GM23248 (cell line): Measurements from ENCODE around the gene CHCHD3. TPM values are rescaled to one million over a fixed set of nuclear protein-coding genes. Genes with fewer than 3 reads are reported as not detected.

Experiments used
- DNase-seq: peaks from one replicate; pipeline ENCODE4 v3.0.0-alpha.2; 2015
- H2AFZ ChIP-seq: fragments of 200-600 bp; sonication (generic); 2 replicates; pipeline ENCODE4 v1.6.1; 2016; ENCODE audit warnings: antibody characterized with exemption
- H3F3A ChIP-seq: fragments of 200-600 bp; sonication (generic); 2 replicates; pipeline ENCODE4 v1.6.1; 2016; ENCODE audit warnings: mild to moderate bottlenecking, antibody characterized with exemption, mixed run types; ENCODE audit not compliant: insufficient read depth
- H3K27ac ChIP-seq: fragments of 200-600 bp; sonication (generic); 2 replicates; pipeline ENCODE4 v1.5.1; 2016; ENCODE audit warnings: mild to moderate bottlenecking
- H3K27me3 ChIP-seq: fragments of 200-600 bp; sonication (generic); replicated peaks from 2 replicates; pipeline ENCODE4 v1.6.1; 2016; ENCODE audit warnings: mild to moderate bottlenecking; ENCODE audit not compliant: insufficient read depth
- H3K36me3 ChIP-seq: fragments of 200-600 bp; sonication (generic); 2 replicates; pipeline ENCODE4 v1.6.1; 2016; ENCODE audit warnings: low read depth, mild to moderate bottlenecking
- H3K4me1 ChIP-seq: fragments of 200-600 bp; sonication (generic); 2 replicates; pipeline ENCODE4 v1.6.1; 2016; ENCODE audit warnings: mild to moderate bottlenecking; ENCODE audit not compliant: insufficient read depth
- H3K4me2 ChIP-seq: fragments of 200-600 bp; sonication (generic); one replicate; pipeline ENCODE4 v1.6.1; 2016; ENCODE audit warnings: mild to moderate bottlenecking; ENCODE audit not compliant: unreplicated experiment
- H3K4me3 ChIP-seq: fragments of 200-600 bp; sonication (generic); 2 replicates; pipeline ENCODE4 v1.5.1; 2016; ENCODE audit warnings: mild to moderate bottlenecking
- H3K79me2 ChIP-seq: fragments of 200-600 bp; sonication (generic); 2 replicates; pipeline ENCODE4 v1.6.1; 2016; ENCODE audit warnings: mild to moderate bottlenecking; ENCODE audit not compliant: insufficient read depth
- H3K9ac ChIP-seq: fragments of 200-600 bp; sonication (generic); 2 replicates; pipeline ENCODE4 v1.6.1; 2016; ENCODE audit warnings: mild to moderate bottlenecking
- H3K9me2 ChIP-seq: fragments of 200-600 bp; sonication (generic); 2 replicates; pipeline ENCODE4 v1.6.1; 2016; ENCODE audit warnings: mixed run types, mild to moderate bottlenecking, moderate library complexity; ENCODE audit not compliant: insufficient read depth
- H3K9me3 ChIP-seq: fragments of 200-600 bp; sonication (generic); one replicate; pipeline ENCODE4 v1.6.1; 2017; ENCODE audit warnings: low read depth
- H4K20me1 ChIP-seq: fragments of 200-600 bp; sonication (generic); 2 replicates; pipeline ENCODE4 v1.6.0; 2016; ENCODE audit not compliant: insufficient read depth
- EZH2 ChIP-seq: fragments of 200-600 bp; sonication (generic); IDR thresholded peaks from 2 replicates; pipeline ENCODE4 v1.6.1; 2018; ENCODE audit warnings: antibody characterized with exemption, mild to moderate bottlenecking; ENCODE audit not compliant: insufficient read depth, poor library complexity, severe bottlenecking
- EZH2phosphoT487 ChIP-seq: fragments of 200-600 bp; sonication (generic); IDR thresholded peaks from 2 replicates; pipeline ENCODE4 v1.6.1; 2018; ENCODE audit warnings: antibody characterized with exemption, moderate library complexity, mild to moderate bottlenecking, low read depth; ENCODE audit not compliant: insufficient read depth
- WGBS, 2 experiments: methylation state at CpG; one replicate each; pipeline ENCODE4 v1.1.6; 2015 to 2017; ENCODE audit warnings: low lambda C conversion rate in 2 of 2, low coverage in 1 of 2; ENCODE audit errors: missing lambda C conversion rate in 2 of 2; 5-methylcytosine and 5-hydroxymethylcytosine counted together
- in situ Hi-C: fragments of 300-500 bp; cut with MboI; formaldehyde crosslinking; loops from 2 replicates; pipeline ENCODE4 v1.15.0; 2020
- polyA plus RNA-seq: library from polyadenylated mRNA; unstranded; fragments of >200 nt; fragmentation: Nextera tagmentation; extraction: Ambion mirVana; gene quantifications from 2 replicates; pipeline ENCODE4 v1.2.1, GENCODE V29; 2016
- total RNA-seq: library from RNA; depleted of rRNA; stranded (reverse); fragments of >200 nt; shearing (Covaris generic); gene quantifications from 2 replicates; pipeline ENCODE4 v1.2.3, GENCODE V29; 2014

Gene CHCHD3
- total and polyA plus RNA-seq, 2 experiments from 2014 or later, result 43.7 to 66.1 TPM

- Histone ChIP-seq H3F3A (no peaks in the 10 kb centered on the region), H3K9me3 (no peaks in the 10 kb centered on the region), H3K4me2 (no peak overlapping the region), H2AFZ (no peak overlapping the region), H4K20me1 (no peaks in the 10 kb centered on the region), H3K9ac (no peak overlapping the region), H3K27me3 (peaks cover 2% of the 10 kb centered on the region; the same call in 1 of the 2 replicates), H3K27ac (no peak overlapping the region), H3K9me2 (no peaks in the 10 kb centered on the region), H3K4me1 (no peaks in the 10 kb centered on the region), H3K36me3 (no peaks in the 10 kb centered on the region), H3K4me3 (no peak overlapping the region), H3K79me2 (no peaks in the 10 kb centered on the region)
- WGBS, 2 experiments, result 3 to 5% methylated on average over 1 of the region's 1 CpG
- in situ Hi-C loops, result no loop called here
- TF ChIP-seq EZH2 (no peak), EZH2phosphoT487 (no peak)
- no peak for DNase-seq
These were observed 26.1 kb upstream of the CHCHD3 start for GRCh38 chr7:133108023-133108422.

- no peak overlapping the region for H3K4me2 ChIP-seq
- TF ChIP-seq EZH2phosphoT487 (no peak), EZH2 (no peak)
- H3K4me1 ChIP-seq, result no peaks in the 10 kb centered on the region
- H3K4me3 ChIP-seq, result no peak overlapping the region
- H2AFZ ChIP-seq, result no peak overlapping the region
- H3K27me3 ChIP-seq, result no peaks in the 10 kb centered on the region
- no peak overlapping the region for H3K9ac ChIP-seq
- no peaks in the 10 kb centered on the region for H3K9me2 ChIP-seq
- 52 to 68% methylated on average over 6 of the region's 6 CpGs for WGBS, 2 experiments
- no peak overlapping the region for H3K27ac ChIP-seq
- no peaks in the 10 kb centered on the region for H3K36me3 ChIP-seq
- no peaks in the 10 kb centered on the region for H3K79me2 ChIP-seq
- no peaks in the 10 kb centered on the region for H3F3A ChIP-seq
- in situ Hi-C loops, result no loop called here
- no peak for DNase-seq
- no peaks in the 10 kb centered on the region for H3K9me3 ChIP-seq
- H4K20me1 ChIP-seq, result no peaks in the 10 kb centered on the region
These were observed 20.6 kb upstream of the CHCHD3 start for GRCh38 chr7:133102276-133103060.

DNA sequence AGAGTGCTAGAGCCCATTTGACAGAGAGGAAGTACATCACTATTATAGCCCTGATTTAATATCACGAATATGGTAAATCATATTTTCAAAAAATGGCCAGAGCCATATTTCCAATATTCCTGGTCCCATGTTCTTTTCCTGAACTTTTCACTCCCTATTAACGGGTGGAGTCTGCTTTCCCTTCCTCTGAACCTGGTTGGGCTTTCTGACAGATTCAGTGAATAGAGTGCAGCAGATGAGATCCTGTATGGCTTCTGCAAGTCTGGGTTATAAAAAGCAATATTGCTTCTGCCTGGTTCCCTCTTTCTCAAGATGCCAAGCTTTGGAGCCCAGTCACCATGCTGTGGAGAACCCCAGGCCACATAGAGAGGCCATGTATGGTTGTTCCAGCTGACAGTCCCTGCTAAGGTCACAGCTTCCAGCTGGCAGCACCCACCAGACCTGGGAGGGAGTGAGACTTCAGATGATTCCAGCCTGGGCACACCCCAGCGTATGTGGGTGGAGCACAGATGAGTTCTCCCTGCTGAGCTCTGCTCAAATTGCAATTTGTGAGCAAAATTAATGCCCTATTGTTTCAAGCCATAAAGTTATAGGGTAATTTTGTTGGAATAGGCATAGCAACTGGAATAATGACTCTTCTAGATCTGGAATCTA, 17.9 kb upstream of the CHCHD3 start:
- Histone ChIP-seq H3K36me3 (no peaks in the 10 kb centered on the region), H3K4me1 (no peaks in the 10 kb centered on the region), H3K27ac (no peak overlapping the region), H3K9me3 (no peaks in the 10 kb centered on the region), H3K9me2 (no peaks in the 10 kb centered on the region), H3K4me3 (no peak overlapping the region), H3K27me3 (no peaks in the 10 kb centered on the region; the same call in 1 of the 2 replicates), H3F3A (no peaks in the 10 kb centered on the region), H4K20me1 (no peaks in the 10 kb centered on the region), H2AFZ (no peak overlapping the region), H3K79me2 (no peaks in the 10 kb centered on the region), H3K4me2 (no peak overlapping the region), H3K9ac (no peak overlapping the region)
- in situ Hi-C loops, result no loop called here
- TF ChIP-seq EZH2, result no peak
- no peak for TF ChIP-seq EZH2phosphoT487
- WGBS, 2 experiments, result 24 to 34% methylated on average over 3 of the region's 3 CpGs
- DNase-seq, result no peak

- no peak for DNase-seq
- H3K79me2 ChIP-seq, result no peaks in the 10 kb centered on the region
- H3K27ac ChIP-seq, result no peak overlapping the region
- no peak overlapping the region for H3K4me2 ChIP-seq
- H3K9ac ChIP-seq, result no peak overlapping the region
- in situ Hi-C loops, result no loop called here
- H2AFZ ChIP-seq, result no peak overlapping the region
- TF ChIP-seq EZH2, result no peak
- TF ChIP-seq EZH2phosphoT487, result no peak
- no peak overlapping the region for H3K4me3 ChIP-seq
- no peaks in the 10 kb centered on the region for H3K36me3 ChIP-seq
- H3K9me2 ChIP-seq, result no peaks in the 10 kb centered on the region
- H3K27me3 ChIP-seq, result no peaks in the 10 kb centered on the region; the same call in 1 of the 2 replicates
- no peaks in the 10 kb centered on the region for H4K20me1 ChIP-seq
- no peaks in the 10 kb centered on the region for H3F3A ChIP-seq
- H3K9me3 ChIP-seq, result no peaks in the 10 kb centered on the region
- 48 to 52% methylated on average over 7 of the region's 7 CpGs for WGBS, 2 experiments
- H3K4me1 ChIP-seq, result no peaks in the 10 kb centered on the region
These were observed 13.3 kb upstream of the CHCHD3 start for GRCh38 chr7:133095119-133095671.
